HEK293 (cell line): ENCODE measurements around the gene THRA.
A peak's percentile ranks its signal among the peaks of the same experiment; 100 is the strongest.

Source experiments
- CTCF ChIA-PET: fragments of 350-600 bp; formaldehyde crosslinking; extraction: SDS; loops from one replicate; lab custom pipeline; 2021; ENCODE audit warnings: antibody characterized with exemption; lab: Yijun Ruan, JAX
- POLR2A ChIA-PET: fragments of 300-600 bp; formaldehyde crosslinking; extraction: SDS; loops from one replicate; lab custom pipeline; 2020; ENCODE audit warnings: antibody characterized with exemption, inconsistent platforms; lab: Yijun Ruan, JAX
- H3K27ac ChIP-seq: fragments of 200-500 bp; sonication (Bioruptor generic); 2 replicates; pipeline ENCODE4 v1.5.1; 2014; ENCODE audit warnings: low read depth, low read length, control low read depth, inconsistent platforms; ENCODE audit errors: extremely low read depth
- H3K36me3 ChIP-seq, 2 experiments: fragments of 200-500 bp in 1 of 2; sonication (Bioruptor generic) in 1 of 2; 1 replicate in 1 of 2; 2 replicates in 1 of 2; pipeline ENCODE4 v1.5.1; 2014 to 2017; ENCODE audit warnings: inconsistent platforms in 2 of 2, low read length in 2 of 2; ENCODE audit not compliant: control insufficient read depth in 2 of 2, insufficient read depth in 1 of 2
- H3K4me1 ChIP-seq: fragments of 200-500 bp; sonication (Bioruptor generic); 2 replicates; pipeline ENCODE4 v1.5.1; 2014; ENCODE audit warnings: mild to moderate bottlenecking, low read length, inconsistent platforms; ENCODE audit not compliant: control insufficient read depth, insufficient read depth
- H3K4me3 ChIP-seq: 2 replicates; pipeline ENCODE4 v1.5.1; 2011; ENCODE audit warnings: low read depth, mild to moderate bottlenecking, control low read depth, low read length, moderate library complexity
- H3K9me3 ChIP-seq: fragments of 200-500 bp; sonication (Bioruptor generic); 2 replicates; pipeline ENCODE4 v1.5.1; 2014; ENCODE audit warnings: low read depth, low read length, inconsistent platforms; ENCODE audit not compliant: control insufficient read depth, insufficient read depth
- GLIS1 ChIP-seq: fragments of 450-650 bp; formaldehyde crosslinking; IDR thresholded peaks from 2 replicates; pipeline ENCODE4 v1.5.1; 2016; ENCODE audit warnings: missing biosample characterization, missing genetic modification characterization
- HIC1 ChIP-seq: fragments of 450-650 bp; formaldehyde crosslinking; IDR thresholded peaks from 2 replicates; pipeline ENCODE4 v1.5.1; 2016; ENCODE audit warnings: missing biosample characterization, missing genetic modification characterization
- HOXA7 ChIP-seq: sonication (generic); formaldehyde crosslinking; IDR thresholded peaks from 2 replicates; pipeline ENCODE4 v1.8.1; 2022; ENCODE audit warnings: missing genetic modification reagents, borderline replicate concordance
- HOXD13 ChIP-seq: sonication (generic); formaldehyde crosslinking; IDR thresholded peaks from 2 replicates; pipeline ENCODE4 v1.8.0; 2022; ENCODE audit warnings: missing genetic modification reagents, borderline replicate concordance
- INSM2 ChIP-seq: fragments of 450-650 bp; formaldehyde crosslinking; IDR thresholded peaks from 2 replicates; pipeline ENCODE4 v1.5.1; 2016; ENCODE audit warnings: missing biosample characterization, missing genetic modification characterization
- KLF7 ChIP-seq: fragments of 450-650 bp; formaldehyde crosslinking; IDR thresholded peaks from 2 replicates; pipeline ENCODE4 v1.5.1; 2016; ENCODE audit warnings: missing biosample characterization, missing genetic modification characterization, borderline replicate concordance
- MYNN ChIP-seq: fragments of 450-650 bp; formaldehyde crosslinking; IDR thresholded peaks from 2 replicates; pipeline ENCODE4 v1.5.1; 2016; ENCODE audit warnings: missing biosample characterization, missing genetic modification characterization, borderline replicate concordance
- PRDM1 ChIP-seq: fragments of 450-650 bp; formaldehyde crosslinking; IDR thresholded peaks from 2 replicates; pipeline ENCODE4; 2016; ENCODE audit warnings: missing biosample characterization, missing genetic modification characterization
- PRDM4 ChIP-seq: fragments of 450-650 bp; formaldehyde crosslinking; IDR thresholded peaks from 2 replicates; pipeline ENCODE4 v1.5.1; 2017; ENCODE audit warnings: missing biosample characterization, missing genetic modification characterization
- REPIN1 ChIP-seq: fragments of 450-650 bp; formaldehyde crosslinking; IDR thresholded peaks from 2 replicates; pipeline ENCODE4 v1.5.1; 2017; ENCODE audit warnings: missing biosample characterization, missing genetic modification characterization, low read depth
- TCF7L2 ChIP-seq: IDR thresholded peaks from 2 replicates; pipeline ENCODE4 v1.6.1; 2011; ENCODE audit warnings: low read depth, mild to moderate bottlenecking, inconsistent platforms, low read length, moderate library complexity, borderline replicate concordance
- ZBTB10 ChIP-seq: fragments of 450-650 bp; formaldehyde crosslinking; IDR thresholded peaks from 2 replicates; pipeline ENCODE4 v1.5.1; 2016; ENCODE audit warnings: missing biosample characterization, missing genetic modification characterization
- ZBTB49 ChIP-seq: fragments of 450-650 bp; formaldehyde crosslinking; IDR thresholded peaks from 2 replicates; pipeline ENCODE4 v1.5.1; 2016; ENCODE audit warnings: missing biosample characterization, missing genetic modification characterization, low read depth
- ZBTB7A ChIP-seq: fragments of 450-650 bp; formaldehyde crosslinking; IDR thresholded peaks from 2 replicates; pipeline ENCODE4 v1.5.1; 2016; ENCODE audit warnings: low read depth, missing biosample characterization, missing genetic modification characterization
- ZNF16 ChIP-seq: fragments of 450-650 bp; formaldehyde crosslinking; IDR thresholded peaks from 2 replicates; pipeline ENCODE4 v1.5.1; 2016; ENCODE audit warnings: low read depth, missing biosample characterization, missing genetic modification characterization
- ZNF175 ChIP-seq: fragments of 450-650 bp; formaldehyde crosslinking; IDR thresholded peaks from 2 replicates; pipeline ENCODE4 v1.5.1; 2016; ENCODE audit warnings: missing biosample characterization, missing genetic modification characterization
- ZNF24 ChIP-seq: fragments of 450-650 bp; formaldehyde crosslinking; IDR thresholded peaks from 2 replicates; pipeline ENCODE4 v1.5.1; 2016; ENCODE audit warnings: missing biosample characterization, missing genetic modification characterization
- ZNF37A ChIP-seq: fragments of 450-650 bp; IDR thresholded peaks from 2 replicates; pipeline ENCODE4 v1.5.1; 2018; ENCODE audit warnings: missing biosample characterization, missing genetic modification characterization
- ZNF404 ChIP-seq: fragments of 450-650 bp; formaldehyde crosslinking; IDR thresholded peaks from 2 replicates; pipeline ENCODE4 v1.5.1; 2017; ENCODE audit warnings: missing biosample characterization, missing genetic modification characterization
- ZNF433 ChIP-seq: fragments of 450-650 bp; formaldehyde crosslinking; IDR thresholded peaks from 2 replicates; pipeline ENCODE4 v1.5.1; 2016; ENCODE audit warnings: missing biosample characterization, missing genetic modification characterization, low read depth
- ZNF548 ChIP-seq: fragments of 450-650 bp; formaldehyde crosslinking; IDR thresholded peaks from 2 replicates; pipeline ENCODE4 v1.5.1; 2016; ENCODE audit warnings: missing biosample characterization, missing genetic modification characterization
- ZNF585B ChIP-seq: fragments of 450-650 bp; formaldehyde crosslinking; IDR thresholded peaks from 2 replicates; pipeline ENCODE4 v1.5.1; 2016; ENCODE audit warnings: missing biosample characterization, missing genetic modification characterization
- ZNF785 ChIP-seq: fragments of 450-650 bp; formaldehyde crosslinking; IDR thresholded peaks from 2 replicates; pipeline ENCODE4 v1.5.1; 2016; ENCODE audit warnings: missing biosample characterization, missing genetic modification characterization
- ZNF791 ChIP-seq: fragments of 450-650 bp; formaldehyde crosslinking; IDR thresholded peaks from 2 replicates; pipeline ENCODE4 v1.5.1; 2016; ENCODE audit warnings: missing biosample characterization, missing genetic modification characterization
- ZNF792 ChIP-seq: fragments of 450-650 bp; formaldehyde crosslinking; IDR thresholded peaks from 2 replicates; pipeline ENCODE4 v1.5.1; 2016; ENCODE audit warnings: missing biosample characterization, missing genetic modification characterization

Gene THRA

GRCh38 chr17:40100669-40101366 lies 38.1 kb downstream of the THRA start:
- ChIA-PET POLR2A (interaction anchor here (0.7 to 5.3 kb wide), 18 partner anchors 12 to 1587 kb away, joined by 3 to 117 read pairs (median 6); partner anchors contain the start of genes CASC3, MED24, MSL1 and PSMD3), CTCF (interaction anchor here (0.6 to 7.2 kb wide), 14 partner anchors 8 to 101 kb away, joined by 3 to 61 read pairs (median 5); partner anchors contain the start of gene MED24)
- Histone ChIP-seq H3K4me1 (peaks cover 16% of the 10 kb centered on the region), H3K36me3 (peaks cover 0 to 13% of the 10 kb centered on the region in 2 experiments; a peak in 1 of 3 replicates), H3K9me3 (no peaks in the 10 kb centered on the region), H3K4me3 (peak overlapping the region; percentile 20), H3K27ac (no peak overlapping the region; the same call in 1 of the 2 replicates)
- TF ChIP-seq ZNF37A (tag by site-specific recombination) (no peak), REPIN1 (tag by site-specific recombination) (no peak), ZBTB10 (tag by site-specific recombination) (peak; percentile 49), ZBTB7A (tag by site-specific recombination) (no peak), INSM2 (tag by site-specific recombination) (no peak), KLF7 (tag by site-specific recombination) (peak; percentile 50; the same call in 1 of the 2 replicates), ZNF548 (tag by site-specific recombination) (no peak), HOXD13 (CRISPR knock-in tag) (no peak), TCF7L2 (no peak; the same call in none of the 2 replicates), HIC1 (tag by site-specific recombination) (no peak), ZNF24 (no peak; the same call in 1 of the 2 replicates), MYNN (tag by site-specific recombination) (no peak), PRDM1 (tag by site-specific recombination) (peak; percentile 82), ZNF585B (no peak), PRDM4 (tag by site-specific recombination) (no peak), ZNF16 (tag by site-specific recombination) (no peak), ZNF175 (tag by site-specific recombination) (no peak), ZNF791 (tag by site-specific recombination) (no peak), ZNF433 (tag by site-specific recombination) (no peak), ZNF792 (tag by site-specific recombination) (no peak), ZNF404 (tag by site-specific recombination) (no peak), ZNF785 (no peak), GLIS1 (tag by site-specific recombination) (peak; percentile 52; the same call in 1 of the 2 replicates), HOXA7 (CRISPR knock-in tag) (no peak), ZBTB49 (tag by site-specific recombination) (no peak)
